ENCODE data around the gene PLCB4.

Gene PLCB4

GRCh38 chr20:9260027-9260426 is 191.1 kb downstream of the PLCB4 start:
- Histone ChIP-seq H3K4me2 (ENCODE audit: low read length) (no peak overlapping the region), H3K4me1 (no peaks in the 10 kb centered on the region), H3K4me3 (ENCODE audit: low read depth, low read length) (no peak overlapping the region), H3K9me3 (ENCODE audit: control insufficient read depth, low read length) (no peaks in the 10 kb centered on the region), H3K27ac (no peak overlapping the region), H3K27me3 (ENCODE audit: control insufficient read depth, insufficient read depth, low read length) (no peaks in the 10 kb centered on the region), H3K36me3 (ENCODE audit: control insufficient read depth, insufficient read depth, low read length) (no peaks in the 10 kb centered on the region), H3K9ac (no peak overlapping the region), H2AFZ (no peak overlapping the region), H3K79me2 (no peaks in the 10 kb centered on the region)
- no peak for TF ChIP-seq CTCF (IDR thresholded peaks at IDR 0.05)

- H3K9ac ChIP-seq: no peak overlapping the region
- no peak overlapping the region for H3K4me3 ChIP-seq (ENCODE audit: low read depth, low read length)
- no peaks in the 10 kb centered on the region for H3K4me1 ChIP-seq
- H3K9me3 ChIP-seq (ENCODE audit: control insufficient read depth, low read length): no peaks in the 10 kb centered on the region
- H3K79me2 ChIP-seq: no peaks in the 10 kb centered on the region
- H3K36me3 ChIP-seq (ENCODE audit: control insufficient read depth, insufficient read depth, low read length): no peaks in the 10 kb centered on the region
- H3K27ac ChIP-seq: no peak overlapping the region
- TF ChIP-seq CTCF (IDR thresholded peaks at IDR 0.05): no peak
- no peak overlapping the region for H2AFZ ChIP-seq
- H3K4me2 ChIP-seq (ENCODE audit: low read length): no peak overlapping the region
- H3K27me3 ChIP-seq (ENCODE audit: control insufficient read depth, insufficient read depth, low read length): no peaks in the 10 kb centered on the region
Observed at GRCh38 chr20:9261781-9262180, 192.9 kb downstream of the PLCB4 start.

GRCh38 chr20:9262653-9263194 is 193.8 kb downstream of the PLCB4 start:
- Histone ChIP-seq H3K27ac (peak overlapping the region; percentile 11), H2AFZ (no peak overlapping the region), H3K4me1 (no peaks in the 10 kb centered on the region), H3K9ac (no peak overlapping the region), H3K79me2 (no peaks in the 10 kb centered on the region), H3K36me3 (ENCODE audit: control insufficient read depth, insufficient read depth, low read length) (no peaks in the 10 kb centered on the region), H3K9me3 (ENCODE audit: control insufficient read depth, low read length) (no peaks in the 10 kb centered on the region), H3K4me2 (ENCODE audit: low read length) (no peak overlapping the region), H3K4me3 (ENCODE audit: low read depth, low read length) (no peak overlapping the region), H3K27me3 (ENCODE audit: control insufficient read depth, insufficient read depth, low read length) (no peaks in the 10 kb centered on the region)
- TF ChIP-seq CTCF (IDR thresholded peaks at IDR 0.05): no peak

- H2AFZ ChIP-seq: no peak overlapping the region
- H3K79me2 ChIP-seq: no peaks in the 10 kb centered on the region
- no peaks in the 10 kb centered on the region for H3K36me3 ChIP-seq (ENCODE audit: control insufficient read depth, insufficient read depth, low read length)
- no peak overlapping the region for H3K27ac ChIP-seq
- H3K4me3 ChIP-seq (ENCODE audit: low read depth, low read length): no peak overlapping the region
- no peak overlapping the region for H3K9ac ChIP-seq
- no peaks in the 10 kb centered on the region for H3K9me3 ChIP-seq (ENCODE audit: control insufficient read depth, low read length)
- TF ChIP-seq CTCF (IDR thresholded peaks at IDR 0.05): no peak
- no peaks in the 10 kb centered on the region for H3K27me3 ChIP-seq (ENCODE audit: control insufficient read depth, insufficient read depth, low read length)
- no peaks in the 10 kb centered on the region for H3K4me1 ChIP-seq
- no peak overlapping the region for H3K4me2 ChIP-seq (ENCODE audit: low read length)
Observed at GRCh38 chr20:9269280-9269971, 200.5 kb downstream of the PLCB4 start.

- H3K79me2 ChIP-seq: no peaks in the 10 kb centered on the region
- no peaks in the 10 kb centered on the region for H3K4me1 ChIP-seq
- no peaks in the 10 kb centered on the region for H3K9me3 ChIP-seq (ENCODE audit: control insufficient read depth, low read length)
- no peak overlapping the region for H2AFZ ChIP-seq
- H3K4me3 ChIP-seq (ENCODE audit: low read depth, low read length): no peak overlapping the region
- H3K36me3 ChIP-seq (ENCODE audit: control insufficient read depth, insufficient read depth, low read length): no peaks in the 10 kb centered on the region
- no peak overlapping the region for H3K4me2 ChIP-seq (ENCODE audit: low read length)
- H3K27me3 ChIP-seq (ENCODE audit: control insufficient read depth, insufficient read depth, low read length): no peaks in the 10 kb centered on the region
- H3K27ac ChIP-seq: no peak overlapping the region
- TF ChIP-seq CTCF (IDR thresholded peaks at IDR 0.05): no peak
- H3K9ac ChIP-seq: no peak overlapping the region
Observed at GRCh38 chr20:9270831-9271230, 201.9 kb downstream of the PLCB4 start.
